NCI-H1092 treated with DMSO at 0.1 percent for 48 hours (cell line): ENCODE data around the gene ATXN7L3.
A peak's percentile ranks its signal among the peaks of the same experiment; 100 is the strongest.
"Not testable (repeated sequence)": the region's sequence is repeated elsewhere in the genome, so short reads cannot be mapped to it uniquely, and the experiment has no call there.

Experiments used
- DNase-seq: peaks from one replicate; lab custom pipeline; 2025; lab: John Stamatoyannopoulos, UW

ATXN7L3 gene

GRCh38 chr17:44174427-44174826 is 25.3 kb downstream of the ATXN7L3 start:
- no peak for DNase-seq

GRCh38 chr17:44171931-44172455 is 27.7 kb downstream of the ATXN7L3 start:
- no peak for DNase-seq

- DNase-seq: peak; percentile 60
Observed at GRCh38 chr17:44170499-44171201, 29.0 kb downstream of the ATXN7L3 start, which contains the start of gene ASB16. ASB16 (plus strand) TSS chr17:44170704; CDS start chr17:44170790, 86 bp downstream.

GRCh38 chr17:44170135-44170498 is 29.6 kb downstream of the ATXN7L3 start:
- no peak for DNase-seq

GRCh38 chr17:44167181-44167861 is 32.4 kb downstream of the ATXN7L3 start:
- DNase-seq: peak; percentile 79

GRCh38 chr17:44164476-44164875 is 35.2 kb downstream of the ATXN7L3 start:
- DNase-seq: no peak

- no peak for DNase-seq
Observed at GRCh38 chr17:44159519-44160210, 40.0 kb downstream of the ATXN7L3 start.

- DNase-seq: no peak
Observed at GRCh38 chr17:44155488-44155887, 44.2 kb downstream of the ATXN7L3 start.

- no peak for DNase-seq
Observed at GRCh38 chr17:44152875-44153274, 46.8 kb downstream of the ATXN7L3 start.

- no peak for DNase-seq
Observed at GRCh38 chr17:44149750-44150329, 49.8 kb downstream of the ATXN7L3 start.

GRCh38 chr17:44149066-44149465 is 50.6 kb downstream of the ATXN7L3 start:
- DNase-seq: not testable (repeated sequence)

- no peak for DNase-seq
Observed at GRCh38 chr17:44147812-44148211, 51.9 kb downstream of the ATXN7L3 start.

GRCh38 chr17:44146375-44147346 is 53.0 kb downstream of the ATXN7L3 start:
- DNase-seq: no peak

- no peak for DNase-seq
Observed at GRCh38 chr17:44144966-44145739, 54.5 kb downstream of the ATXN7L3 start.

GRCh38 chr17:44143921-44144320 is 55.8 kb downstream of the ATXN7L3 start:
- DNase-seq: not testable (repeated sequence)
